GM20431 (cell line): ENCODE measurements around the gene THY1.
"Not testable (repeated sequence)": the region's sequence is repeated elsewhere in the genome, so short reads cannot be mapped to it uniquely, and the experiment has no call there.

ENCODE experiments used
- in situ Hi-C: fragments of 300-500 bp; cut with MseI, MboI; formaldehyde crosslinking; loops from one replicate; pipeline ENCODE4 v1.15.0; 2020; ENCODE audit warnings: low sequenced_read_pairs; ENCODE audit not compliant: unreplicated experiment

THY1 gene

DNA sequence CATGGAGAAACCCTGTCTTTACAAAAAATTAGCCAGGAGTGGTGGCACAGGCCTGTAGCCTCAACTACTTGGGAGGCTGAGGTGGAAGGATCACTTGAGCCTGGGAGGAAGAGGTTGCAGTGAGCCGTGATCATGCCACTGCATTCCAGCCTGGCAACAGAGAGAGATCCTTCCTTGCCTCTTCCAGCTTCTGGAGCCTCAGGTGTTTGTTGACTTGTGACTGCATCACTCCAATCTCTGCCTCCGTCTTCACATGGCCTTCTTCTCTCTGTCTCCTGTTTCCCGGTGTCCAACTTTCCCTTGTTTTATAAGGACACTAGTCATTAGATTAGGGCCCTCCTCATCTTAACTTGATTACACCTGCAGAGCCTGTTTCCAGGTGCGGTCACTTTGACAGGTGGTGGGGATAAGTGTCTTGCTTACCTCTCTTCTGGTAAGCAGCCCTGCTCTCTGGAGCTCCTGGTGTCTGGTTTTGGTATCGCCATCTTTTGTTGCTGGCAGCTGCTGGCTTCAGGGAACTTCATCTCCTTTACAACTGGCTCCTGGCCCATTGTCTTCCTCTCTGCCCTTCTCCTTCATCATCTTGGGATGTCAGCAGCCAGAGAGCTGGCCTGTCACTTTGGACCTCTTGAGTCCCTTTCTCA is 33.2 kb downstream of the THY1 start:
- in situ Hi-C loops, result no loop called here

DNA sequence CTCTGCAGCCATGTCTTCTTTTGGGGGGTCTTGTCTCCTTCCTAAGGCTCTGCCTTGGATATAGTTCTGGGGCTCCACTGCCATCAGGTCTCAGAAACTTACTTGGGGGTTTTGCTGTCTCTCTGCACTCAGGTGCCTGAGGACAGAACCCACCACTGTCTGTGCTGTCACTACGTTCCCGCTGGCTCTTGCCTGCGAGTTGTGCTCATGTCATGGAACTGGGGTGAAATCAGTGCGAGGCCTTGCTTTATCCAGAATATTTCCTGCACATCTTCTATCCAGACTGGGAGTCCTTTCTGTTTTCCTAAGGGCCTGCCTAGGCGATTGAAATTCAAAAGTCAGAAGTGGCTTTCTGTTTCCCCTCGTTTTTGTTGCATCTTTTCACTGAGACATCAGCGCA is 34.9 kb downstream of the THY1 start:
- in situ Hi-C loops, result no loop called here

DNA sequence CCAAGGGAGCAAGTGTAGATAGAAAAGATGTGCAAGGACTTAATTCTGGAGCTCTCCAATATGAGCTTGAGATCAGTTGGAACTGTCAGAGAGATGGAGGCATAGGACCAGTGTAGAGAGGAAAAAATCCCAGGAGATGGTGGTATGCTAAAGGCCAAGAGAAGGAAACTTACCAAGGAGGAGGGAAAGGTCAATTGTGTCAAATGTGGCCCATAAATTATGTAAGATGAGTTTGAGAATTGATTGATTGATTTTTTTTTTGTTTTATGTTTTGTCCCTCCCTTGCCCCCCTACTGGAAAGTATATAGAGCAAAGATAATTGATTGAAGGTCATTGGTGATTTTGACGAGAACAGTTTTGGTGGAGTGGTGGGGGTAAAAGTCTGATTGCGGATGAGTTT is 38.6 kb downstream of the THY1 start:
- in situ Hi-C loops, result no loop called here

DNA sequence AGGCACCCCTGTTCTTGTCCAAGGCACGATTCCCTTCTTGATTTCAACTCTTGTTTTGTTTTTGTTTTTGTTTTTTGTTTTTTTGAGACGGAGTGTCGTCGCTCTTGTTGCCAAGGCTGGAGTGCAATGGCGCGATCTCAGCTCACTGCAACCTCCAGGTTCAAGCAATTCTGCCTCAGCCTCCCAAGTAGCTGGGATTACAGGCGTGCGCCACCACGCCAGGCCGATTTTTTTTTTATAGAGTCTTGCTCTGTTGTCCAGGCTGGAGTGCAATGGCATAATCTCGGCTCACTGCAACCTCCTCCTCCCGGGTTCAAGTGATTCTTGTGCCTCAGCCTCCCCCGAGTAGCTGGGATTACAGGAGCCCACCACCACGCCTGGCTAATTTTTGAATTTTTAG is 40.5 kb downstream of the THY1 start:
- in situ Hi-C loops, result not testable (repeated sequence)

DNA sequence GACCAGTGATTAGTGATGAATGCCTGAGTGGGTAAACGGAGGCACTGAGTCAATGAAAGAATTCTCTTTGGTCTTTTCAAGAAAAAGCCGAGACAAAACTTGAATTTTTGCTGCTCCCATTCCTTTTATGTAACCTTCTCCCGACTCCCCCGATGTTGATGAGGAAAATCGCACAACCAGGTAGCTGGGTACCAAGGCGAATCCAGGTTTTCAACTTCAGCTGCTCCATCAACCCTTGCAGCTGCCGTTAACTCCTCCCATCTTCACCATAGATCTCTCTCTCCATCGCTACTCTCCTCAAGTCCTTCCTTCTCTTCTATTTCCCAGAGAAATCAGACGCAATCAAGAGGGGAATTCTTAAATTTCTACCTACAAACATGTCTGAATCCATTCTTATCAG is 40.9 kb downstream of the THY1 start:
- in situ Hi-C loops, result no loop called here

DNA sequence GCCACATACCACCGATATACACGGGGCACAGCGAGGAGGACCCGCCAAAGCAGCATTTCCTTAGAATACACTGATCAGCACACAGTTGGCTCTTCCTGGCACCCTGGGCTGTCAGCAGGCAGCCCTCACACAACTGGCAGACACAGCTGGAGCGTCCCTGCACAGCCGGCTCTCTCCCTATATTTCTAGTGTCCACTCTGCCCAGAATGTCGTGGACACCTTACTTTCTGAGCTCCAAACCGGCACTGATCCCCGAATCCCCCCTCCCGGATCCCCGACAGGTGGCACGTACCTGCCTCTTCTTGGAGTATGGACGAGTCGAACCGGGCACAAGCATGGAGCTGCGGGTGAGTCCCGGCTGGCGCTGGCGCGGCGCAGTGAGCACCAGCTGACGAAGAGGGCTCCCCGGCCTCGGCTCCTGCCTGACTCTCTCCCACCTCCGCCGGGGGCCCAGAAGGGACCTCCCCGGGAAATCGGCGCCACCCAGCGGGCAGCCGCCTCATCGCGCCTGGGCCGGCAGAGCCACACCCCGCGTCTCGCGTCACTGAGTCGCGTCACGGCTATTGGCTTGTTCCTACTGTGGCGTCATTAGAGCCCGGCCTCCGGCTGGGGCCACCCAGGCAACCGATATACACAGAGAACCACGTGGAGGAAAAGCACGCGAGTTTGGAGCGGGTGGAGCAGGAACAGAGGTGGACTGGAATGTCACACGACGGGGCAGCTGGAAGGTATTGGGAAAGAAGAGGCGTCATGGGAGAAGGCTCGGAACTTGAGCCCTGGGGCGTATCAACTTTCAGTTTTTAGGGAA is 41.6 kb downstream of the THY1 start, which contains the start of gene USP2:
USP2 (minus strand) TSS at position 510 of the 808 bp plus-strand sequence. CDS start 8,210 bp downstream, outside the sequence.
- in situ Hi-C loops, result no loop called here

DNA sequence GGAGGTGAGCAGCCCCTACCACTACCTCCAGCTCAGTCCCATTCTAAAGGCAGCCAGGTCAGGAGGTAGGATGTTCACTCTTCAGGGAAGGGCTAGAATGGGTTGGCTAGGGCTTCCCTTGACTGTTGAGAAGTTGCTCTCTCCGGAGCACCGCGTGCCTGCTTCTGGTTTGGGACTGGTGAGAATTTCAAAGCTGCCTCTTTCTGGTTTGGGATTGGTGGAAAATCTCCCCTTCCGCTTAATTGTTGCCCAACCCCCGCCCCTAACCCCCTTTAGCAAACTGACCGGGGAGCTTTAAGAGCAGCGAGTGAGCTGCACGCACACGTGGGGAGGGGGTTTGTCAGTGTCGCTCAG is 42.2 kb downstream of the THY1 start:
- in situ Hi-C loops, result no loop called here

DNA sequence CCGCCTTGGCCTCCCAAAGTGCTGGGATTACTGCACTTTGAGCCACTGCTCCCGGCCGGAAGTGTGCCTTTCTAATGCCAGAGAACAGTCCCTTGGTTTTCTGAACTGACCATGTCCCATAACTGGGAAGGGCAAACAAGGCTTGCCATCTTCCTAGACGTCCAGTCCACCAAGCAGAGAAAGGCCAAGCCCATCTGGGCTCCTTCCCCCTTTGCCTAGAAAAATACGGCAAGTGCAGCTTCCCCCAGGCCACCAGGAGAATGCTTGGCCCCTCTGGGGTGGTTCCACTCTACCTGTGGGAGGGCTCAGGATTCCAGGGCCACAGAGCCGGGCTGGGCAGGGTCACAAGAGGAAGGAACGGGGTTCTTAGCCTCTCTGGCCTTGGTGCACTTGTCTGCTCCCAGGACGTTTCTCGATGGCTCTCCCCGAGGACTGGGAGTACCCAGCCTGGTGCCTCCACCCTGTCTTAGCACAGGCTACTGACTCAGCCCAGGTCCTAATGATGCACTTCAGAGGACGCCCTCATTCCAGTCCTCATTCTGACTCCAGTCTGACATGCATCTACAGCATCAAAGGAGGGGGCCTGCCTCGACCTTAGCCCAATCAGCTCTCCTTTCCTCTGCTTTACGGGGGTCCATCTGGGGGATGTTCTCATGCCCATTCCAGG is 42.7 kb downstream of the THY1 start:
- in situ Hi-C loops, result no loop called here

DNA sequence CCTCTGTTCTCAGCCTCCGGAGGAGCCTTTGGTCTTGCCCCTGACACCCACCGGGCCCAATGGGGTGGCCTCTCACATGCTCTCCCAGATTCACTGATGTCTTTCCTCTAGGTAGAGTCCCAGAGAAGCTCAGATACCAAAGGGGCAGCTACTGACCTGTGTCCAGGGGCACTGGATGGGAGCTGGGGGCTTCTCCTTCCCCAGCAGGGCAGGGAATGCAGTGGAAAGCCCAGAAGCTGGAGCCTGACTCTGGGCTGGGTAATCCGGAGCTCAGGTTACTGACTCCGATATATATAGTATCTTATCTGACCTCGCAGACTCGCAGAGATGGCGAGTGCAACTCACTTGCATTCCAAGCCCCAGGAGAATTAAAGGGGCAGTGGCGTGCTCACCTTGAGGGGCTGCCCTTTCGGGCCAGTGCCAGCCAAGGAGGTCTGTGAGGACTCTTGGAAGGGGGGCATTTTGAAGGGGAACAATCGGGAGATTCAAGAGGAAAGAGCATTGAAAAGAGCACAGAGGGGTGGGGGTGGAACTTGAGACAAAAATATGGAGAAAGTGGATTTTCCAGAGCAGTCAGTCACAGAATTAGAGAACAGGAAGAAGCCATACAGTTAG is 44.0 kb downstream of the THY1 start:
- in situ Hi-C loops, result no loop called here

DNA sequence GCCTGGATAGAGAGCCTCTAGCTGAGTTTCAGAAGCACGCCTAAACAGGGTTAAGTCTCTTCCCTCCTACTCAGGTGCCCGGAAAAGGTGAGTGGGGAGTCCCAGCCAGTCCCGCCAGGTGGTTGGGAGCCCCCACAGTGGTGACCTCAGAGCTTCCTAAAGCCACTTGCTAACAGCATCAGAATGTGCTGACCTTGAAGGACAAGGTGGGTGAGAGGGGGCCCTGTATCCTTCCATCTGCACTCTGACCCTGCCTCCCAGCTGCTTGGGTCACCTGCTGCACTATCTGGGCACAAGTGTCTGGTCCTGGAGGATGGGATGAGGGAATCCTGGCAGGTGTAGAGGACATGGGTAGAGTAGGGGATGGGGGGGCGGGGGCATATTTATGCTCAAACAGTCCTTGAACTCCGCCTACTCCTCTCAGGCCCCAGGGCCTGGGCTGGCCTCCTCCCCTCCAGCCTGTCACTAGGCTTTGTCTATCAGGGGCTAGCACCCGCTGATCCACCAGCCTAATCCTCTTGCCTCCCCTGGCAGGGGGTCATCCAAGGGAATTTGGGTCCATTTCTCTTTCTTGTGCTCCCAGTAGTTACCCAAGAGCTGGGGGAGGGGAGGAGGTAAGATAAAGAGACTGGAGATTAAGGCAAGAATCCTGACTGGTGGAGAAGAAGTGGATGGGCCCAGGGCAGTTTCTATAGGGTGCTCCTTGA is 44.9 kb downstream of the THY1 start:
- in situ Hi-C loops, result no loop called here

DNA sequence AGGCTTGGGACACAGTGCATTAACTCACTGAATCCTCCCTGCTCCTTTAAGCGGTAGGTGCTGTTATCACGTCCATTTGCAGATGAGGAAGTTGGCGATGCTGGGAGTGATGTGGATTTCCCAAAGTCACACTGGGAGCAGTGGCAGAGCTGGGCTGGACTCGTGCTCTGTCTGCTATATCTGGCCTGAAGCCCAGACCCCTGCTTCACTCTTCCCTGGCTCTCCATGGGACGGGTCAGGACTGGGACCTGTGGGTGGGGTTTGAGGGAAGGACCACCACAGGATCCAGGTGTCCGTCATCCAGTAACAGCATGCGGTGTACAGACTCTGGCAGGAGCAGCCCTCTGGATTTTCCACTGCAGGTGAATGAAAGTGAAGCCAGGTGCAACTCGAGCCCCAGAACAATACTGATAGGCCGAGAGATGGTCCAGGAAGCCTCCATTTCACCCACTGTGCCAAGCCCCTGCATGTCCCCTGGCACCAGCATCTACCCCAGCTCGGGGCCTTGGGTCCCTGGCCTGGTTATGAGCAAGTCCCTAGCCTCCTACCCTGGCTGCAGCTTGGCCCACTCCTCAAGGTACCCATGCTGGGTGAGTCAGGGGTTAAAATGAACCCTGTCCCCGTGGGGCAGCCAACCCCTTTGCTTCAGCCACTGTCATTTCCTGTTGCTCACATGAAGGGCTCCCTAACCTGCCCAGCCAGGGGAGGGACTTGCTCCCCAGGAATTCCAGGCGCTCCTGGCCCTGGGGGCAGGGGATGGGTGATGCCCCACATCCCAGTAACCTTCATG is 45.7 kb downstream of the THY1 start:
- in situ Hi-C loops, result no loop called here

DNA sequence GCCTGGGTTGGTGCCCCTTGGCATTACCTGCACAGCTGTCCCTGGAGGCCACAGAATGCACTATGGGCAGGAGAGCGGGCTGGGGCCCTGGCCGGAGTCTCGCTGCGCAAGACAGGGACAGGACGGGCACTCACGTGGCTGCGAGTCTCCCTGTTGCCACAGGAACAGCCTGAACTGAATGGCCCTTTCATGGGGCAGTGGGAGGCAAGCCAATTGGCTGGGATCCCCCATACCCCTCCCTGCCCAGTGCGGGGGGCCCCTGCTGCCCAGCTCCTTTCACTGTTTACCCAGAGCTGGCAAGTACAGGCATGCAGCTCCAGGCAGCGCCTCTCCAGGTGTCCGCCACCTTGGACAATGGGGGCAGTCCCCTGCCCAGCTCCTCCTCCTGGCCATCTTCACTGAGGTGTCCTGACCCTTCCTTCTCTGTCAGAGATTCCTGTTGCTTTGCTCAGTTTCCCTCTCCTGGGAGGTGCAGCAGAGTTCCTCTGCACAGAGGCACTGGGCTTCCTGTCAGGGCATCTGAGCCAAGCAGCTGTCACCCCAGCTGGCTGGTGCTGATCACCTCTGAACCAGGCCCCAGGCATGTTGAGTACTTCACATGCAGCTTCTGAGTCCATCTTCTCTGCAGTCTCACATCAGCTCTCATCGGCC is 46.6 kb downstream of the THY1 start:
- in situ Hi-C loops, result no loop called here

DNA sequence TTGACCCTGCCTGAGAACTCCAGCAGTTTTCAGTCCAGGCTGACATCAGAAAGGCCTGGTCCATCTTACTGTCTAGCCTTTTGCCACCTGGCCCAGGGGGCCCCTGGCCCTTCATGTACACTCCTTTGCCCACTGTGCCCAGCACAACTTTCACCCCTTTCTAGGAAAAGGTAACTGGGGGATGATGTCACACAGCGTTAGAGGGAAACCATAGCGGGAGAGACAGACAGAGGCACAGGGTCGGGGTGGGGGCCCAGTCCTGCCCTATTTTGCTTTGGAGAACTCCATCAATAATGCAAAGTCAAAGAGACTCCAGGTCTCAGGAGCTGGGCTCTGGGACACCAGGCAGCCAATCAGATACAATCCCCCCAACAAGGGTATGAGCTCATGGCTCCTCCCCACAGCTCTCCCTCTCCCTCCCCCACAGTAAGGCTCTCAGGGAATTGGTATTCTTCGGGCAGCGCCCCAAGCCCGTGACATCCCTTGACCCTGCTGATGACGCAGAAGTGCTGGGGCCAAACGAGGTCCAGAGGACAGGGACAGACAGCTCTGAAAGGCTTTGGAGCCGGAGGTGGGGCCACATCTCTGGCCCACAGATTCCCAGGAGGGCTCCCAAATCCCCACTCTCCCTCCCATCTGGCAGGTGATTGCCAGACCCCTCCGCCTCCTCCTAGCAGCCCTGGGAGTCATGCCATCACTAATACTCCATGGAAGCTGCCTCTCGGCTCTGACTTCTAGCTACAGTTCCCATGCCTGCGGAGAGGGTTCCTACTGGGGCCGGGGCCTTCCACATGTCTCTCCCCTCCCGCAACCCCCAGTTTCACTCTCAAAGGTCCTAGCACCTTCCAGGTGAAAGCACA is 47.4 kb downstream of the THY1 start:
- in situ Hi-C loops, result no loop called here

DNA sequence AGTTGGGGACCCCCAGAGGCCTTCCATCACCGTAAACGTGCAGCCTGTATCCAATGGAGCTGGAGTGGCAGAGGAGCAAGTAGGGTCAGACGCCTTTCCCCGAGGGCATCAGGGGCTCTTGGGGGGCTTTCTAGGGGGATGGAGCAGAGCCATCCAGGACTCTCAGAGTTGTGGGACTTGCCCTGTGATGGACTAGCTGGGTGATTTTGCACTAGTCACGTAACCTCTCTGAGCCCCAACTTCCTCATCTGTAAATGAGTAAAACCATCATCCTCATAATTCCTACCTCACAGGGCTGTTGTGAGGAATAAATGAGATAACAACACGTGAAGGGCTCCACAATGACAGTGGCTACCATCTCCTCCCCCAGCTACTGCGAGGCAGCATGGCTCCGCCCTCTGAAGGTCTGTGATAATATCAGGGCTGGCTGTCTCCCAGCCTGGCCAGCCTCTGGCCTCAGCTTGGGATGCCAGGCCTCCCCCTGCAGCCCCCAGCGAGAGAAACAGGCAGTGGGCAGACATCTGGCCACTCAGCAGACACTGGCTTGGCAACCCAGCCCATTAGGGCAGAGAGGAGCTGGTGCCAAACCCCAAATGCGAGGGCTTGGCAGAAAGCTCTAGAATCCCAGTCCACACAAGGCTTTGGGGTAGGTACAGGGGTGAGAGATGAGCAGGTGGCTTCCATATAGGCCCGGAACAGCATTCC is 48.2 kb downstream of the THY1 start:
- in situ Hi-C loops, result loop anchor here (25.0 kb wide), 1 partner anchor 713 kb away; no protein-coding TSS in a partner anchor

DNA sequence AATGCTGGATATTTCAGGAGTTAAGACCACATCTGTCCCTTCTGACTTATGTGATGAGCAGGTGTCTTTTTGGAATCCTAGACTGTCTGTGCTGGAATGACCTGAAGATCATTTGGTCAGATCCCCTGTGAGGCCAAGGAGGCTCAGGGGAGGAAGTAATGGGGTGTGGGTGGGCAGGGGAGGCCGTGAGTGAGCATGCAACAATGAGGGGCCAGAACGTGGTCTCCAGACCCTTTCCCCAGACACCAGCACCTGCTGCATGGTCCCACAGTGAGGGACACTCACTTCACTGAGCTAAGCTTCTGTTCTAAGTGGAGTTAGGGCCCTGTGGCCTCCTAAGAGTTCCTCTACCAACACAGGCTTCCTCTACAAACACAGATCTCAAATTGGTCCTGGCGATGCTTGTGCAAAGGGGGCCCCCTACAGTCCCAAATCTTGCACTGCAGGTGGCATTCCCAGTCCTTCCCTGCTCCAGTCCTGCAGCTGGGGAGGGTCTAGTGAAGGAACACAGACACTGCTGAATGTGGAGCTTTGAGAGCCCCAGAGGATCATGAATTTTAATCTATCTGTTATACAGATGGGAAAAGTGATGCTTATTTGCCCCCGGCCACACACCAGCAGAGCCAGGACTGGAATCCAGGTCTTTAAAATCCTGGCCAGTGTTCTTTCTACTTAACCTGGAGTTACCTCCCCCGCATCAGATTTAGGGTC is 48.9 kb downstream of the THY1 start:
- in situ Hi-C loops, result loop anchor here (25.0 kb wide), 1 partner anchor 713 kb away; no protein-coding TSS in a partner anchor

DNA sequence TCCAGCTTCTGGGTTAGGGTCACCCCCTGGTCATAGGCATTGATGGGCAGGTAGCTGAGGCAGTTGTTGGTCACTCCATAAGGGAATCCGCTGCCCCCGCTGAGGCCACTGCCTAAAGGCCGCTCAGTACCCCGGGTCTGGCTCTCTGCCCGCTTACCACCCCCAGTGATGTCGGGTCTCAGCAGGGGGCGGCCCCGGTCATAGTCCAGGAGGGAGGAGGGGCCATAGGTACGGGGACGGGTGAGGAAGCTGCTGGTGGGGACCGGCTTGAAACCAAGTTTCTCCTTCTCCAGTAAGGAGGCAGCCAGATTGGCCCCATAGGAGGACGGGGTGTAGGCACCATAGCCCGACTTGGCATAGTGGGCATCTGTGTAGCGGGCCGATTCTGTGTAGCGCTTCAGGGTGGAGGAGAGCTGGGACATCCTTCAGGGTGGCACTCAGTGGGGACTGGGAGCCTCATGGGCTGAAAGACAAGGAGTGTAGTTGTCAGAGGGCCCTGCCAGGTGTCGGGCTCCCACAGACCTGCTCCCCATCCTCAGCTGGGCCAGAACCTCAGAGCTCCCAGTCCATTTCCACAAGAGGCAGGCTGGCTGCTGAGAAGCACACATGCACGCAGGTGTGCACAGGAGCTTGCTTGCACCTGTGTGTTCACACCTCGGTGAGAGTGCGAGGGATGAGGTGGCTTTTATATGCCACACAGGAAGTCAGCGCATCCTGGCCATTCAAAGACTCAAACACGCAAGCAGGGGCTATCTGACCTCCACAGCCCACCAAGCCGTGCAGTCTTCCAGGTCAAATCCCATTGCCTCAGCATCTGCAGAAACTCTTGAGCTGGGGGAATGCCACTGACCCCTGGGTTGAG is 49.7 kb downstream of the THY1 start:
- in situ Hi-C loops, result loop anchor here (25.0 kb wide), 1 partner anchor 714 kb away; no protein-coding TSS in a partner anchor
